ENCODE results near the gene HIPK2.

HIPK2 gene

GRCh38 chr7:139534096-139534495 is 243.7 kb downstream of the HIPK2 start:
- POLR2A ChIA-PET, result no interaction called here
- no peak for DNase-seq (ENCODE audit: extremely low spot score)
- CTCF ChIA-PET, result no interaction called here
- TF ChIP-seq ARNT (IDR thresholded peaks at IDR 0.05), result no peak
- TF ChIP-seq TARDBP (IDR thresholded peaks at IDR 0.05), result no peak

GRCh38 chr7:139532636-139533155 is 245.1 kb downstream of the HIPK2 start:
- ChIA-PET POLR2A (no interaction called here), CTCF (no interaction called here)

GRCh38 chr7:139531094-139531493 is 246.7 kb downstream of the HIPK2 start:
- TF ChIP-seq FOXM1 (IDR thresholded peaks at IDR 0.05; ENCODE audit: borderline replicate concordance) (no peak), BHLHE40 (IDR thresholded peaks at IDR 0.05; ENCODE audit: borderline replicate concordance) (no peak), CTBP1 (IDR thresholded peaks at IDR 0.05; ENCODE audit: borderline replicate concordance) (no peak), NFRKB (IDR thresholded peaks at IDR 0.05) (no peak), FOXK2 (IDR thresholded peaks at IDR 0.05) (no peak)
- CTCF ChIA-PET, result no interaction called here
- POLR2A ChIA-PET, result no interaction called here
- DNase-seq (ENCODE audit: extremely low spot score), result no peak

More at GRCh38 chr7:139532636-139533155, 245.1 kb downstream of the HIPK2 start:
- DNase-seq (ENCODE audit: extremely low spot score), result no peak
- TF ChIP-seq SP1 (IDR thresholded peaks at IDR 0.05), result no peak
- no peak for TF ChIP-seq ELF4 (IDR thresholded peaks at IDR 0.05)
- TF ChIP-seq LEF1 (IDR thresholded peaks at IDR 0.05; ENCODE audit: borderline replicate concordance), result no peak
- TF ChIP-seq FOXM1 (IDR thresholded peaks at IDR 0.05; ENCODE audit: borderline replicate concordance), result no peak
- no peak for TF ChIP-seq ZNF384 (IDR thresholded peaks at IDR 0.05)
- TF ChIP-seq PKNOX1 (IDR thresholded peaks at IDR 0.05), result no peak
- TF ChIP-seq BHLHE40 (IDR thresholded peaks at IDR 0.05; ENCODE audit: borderline replicate concordance), result no peak
- TF ChIP-seq FOXA1 (IDR thresholded peaks at IDR 0.05), result no peak
- TF ChIP-seq TARDBP (IDR thresholded peaks at IDR 0.05), result no peak
- no peak for TF ChIP-seq HDGF (IDR thresholded peaks at IDR 0.05; ENCODE audit: borderline replicate concordance)
- no peak for TF ChIP-seq NFRKB (IDR thresholded peaks at IDR 0.05)
- no peak for TF ChIP-seq L3MBTL2 (conservative IDR thresholded peaks at IDR 0.05)
- no peak for TF ChIP-seq FOXK2 (IDR thresholded peaks at IDR 0.05)
- TF ChIP-seq ARNT (IDR thresholded peaks at IDR 0.05), result no peak
- TF ChIP-seq CTBP1 (IDR thresholded peaks at IDR 0.05; ENCODE audit: borderline replicate concordance), result no peak
- no peak for TF ChIP-seq SUZ12 (IDR thresholded peaks at IDR 0.05)

GRCh38 chr7:139526578-139527544 is 250.9 kb downstream of the HIPK2 start:
- ChIA-PET POLR2A (no interaction called here), CTCF (no interaction called here)
- DNase-seq (ENCODE audit: extremely low spot score), result no peak
- TF ChIP-seq FOXA1 (IDR thresholded peaks at IDR 0.05) (no peak), ARNT (IDR thresholded peaks at IDR 0.05) (no peak), FOXM1 (IDR thresholded peaks at IDR 0.05; ENCODE audit: borderline replicate concordance) (no peak)

- TF ChIP-seq FOXK2 (IDR thresholded peaks at IDR 0.05) (no peak), PKNOX1 (IDR thresholded peaks at IDR 0.05) (no peak), ELF4 (IDR thresholded peaks at IDR 0.05) (no peak), BHLHE40 (IDR thresholded peaks at IDR 0.05; ENCODE audit: borderline replicate concordance) (no peak), ARNT (IDR thresholded peaks at IDR 0.05) (no peak), TARDBP (IDR thresholded peaks at IDR 0.05) (no peak), HDGF (IDR thresholded peaks at IDR 0.05; ENCODE audit: borderline replicate concordance) (no peak), SP1 (IDR thresholded peaks at IDR 0.05) (no peak), NFRKB (IDR thresholded peaks at IDR 0.05) (no peak), LEF1 (IDR thresholded peaks at IDR 0.05; ENCODE audit: borderline replicate concordance) (no peak), FOXM1 (IDR thresholded peaks at IDR 0.05; ENCODE audit: borderline replicate concordance) (no peak), ZNF384 (IDR thresholded peaks at IDR 0.05) (no peak), SUZ12 (IDR thresholded peaks at IDR 0.05) (no peak), L3MBTL2 (conservative IDR thresholded peaks at IDR 0.05) (no peak), CTBP1 (IDR thresholded peaks at IDR 0.05; ENCODE audit: borderline replicate concordance) (no peak), FOXA1 (IDR thresholded peaks at IDR 0.05) (no peak)
- DNase-seq (ENCODE audit: extremely low spot score), result no peak
- ChIA-PET POLR2A (interaction anchor here (1.3 kb wide), 1 partner anchor 42 kb away, joined by 5 read pairs; the partner anchor contains the start of gene KLRG2), CTCF (interaction anchor here (0.9 kb wide), 1 partner anchor 76 kb away, joined by 3 read pairs; no protein-coding TSS in a partner anchor)
Observed at GRCh38 chr7:139525750-139526149, 252.0 kb downstream of the HIPK2 start.

GRCh38 chr7:139525239-139525638 is 252.6 kb downstream of the HIPK2 start:
- DNase-seq (ENCODE audit: extremely low spot score), result no peak
- ChIA-PET CTCF (interaction anchor here (0.9 kb wide), 1 partner anchor 77 kb away, joined by 3 read pairs; no protein-coding TSS in a partner anchor), POLR2A (interaction anchor here (1.3 kb wide), 1 partner anchor 42 kb away, joined by 5 read pairs; the partner anchor contains the start of gene KLRG2)
- TF ChIP-seq ZNF384 (IDR thresholded peaks at IDR 0.05) (no peak), FOXK2 (IDR thresholded peaks at IDR 0.05) (no peak), HDGF (IDR thresholded peaks at IDR 0.05; ENCODE audit: borderline replicate concordance) (no peak), SUZ12 (IDR thresholded peaks at IDR 0.05) (no peak), ARNT (IDR thresholded peaks at IDR 0.05) (no peak), FOXA1 (IDR thresholded peaks at IDR 0.05) (no peak), FOXM1 (IDR thresholded peaks at IDR 0.05; ENCODE audit: borderline replicate concordance) (no peak), BHLHE40 (IDR thresholded peaks at IDR 0.05; ENCODE audit: borderline replicate concordance) (no peak), LEF1 (IDR thresholded peaks at IDR 0.05; ENCODE audit: borderline replicate concordance) (no peak)

Measured in HEK293T (cell line).